Measurements from ENCODE around the gene SND1.

The SND1 gene

DNA sequence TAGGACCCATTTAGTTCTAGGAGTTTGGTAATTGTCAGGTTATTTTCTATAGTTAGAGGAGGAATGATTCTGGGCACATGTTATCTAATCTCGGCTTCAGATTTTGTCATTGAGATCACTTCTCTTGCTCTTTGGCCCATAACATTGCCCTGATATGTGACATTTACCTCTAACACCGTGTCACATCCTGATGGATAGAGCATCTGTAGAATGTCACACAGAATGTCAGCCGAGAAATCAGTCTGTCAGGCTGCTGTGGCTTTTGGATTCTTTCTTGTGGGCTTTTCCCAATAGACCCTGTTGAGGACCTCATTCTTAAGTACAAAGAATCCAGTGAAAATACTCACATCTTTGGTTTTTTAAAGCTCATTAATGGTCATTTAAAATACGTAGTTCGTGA lies 236.8 kb downstream of the SND1 start:
- Histone ChIP-seq H2AFZ (ENCODE audit: low read length) (no peak overlapping the region), H3K9ac (ENCODE audit: low read length) (no peak overlapping the region), H3K4me2 (ENCODE audit: low read depth, low read length) (no peak overlapping the region), H3K27ac (ENCODE audit: low read length) (no peak overlapping the region), H3K27me3 (replicated peaks; ENCODE audit: insufficient read depth, low read length) (no peaks in the 10 kb centered on the region), H3F3A (ENCODE audit: insufficient read depth, low read length) (no peaks in the 10 kb centered on the region), H3K9me2 (replicated peaks; ENCODE audit: insufficient read depth, low read length) (no peaks in the 10 kb centered on the region), H3K9me3 (replicated peaks; ENCODE audit: insufficient read depth, low read length) (no peaks in the 10 kb centered on the region), H3K4me3 (ENCODE audit: low read length) (no peak overlapping the region), H3K79me2 (ENCODE audit: low read length) (peaks cover 93% of the 10 kb centered on the region), H3K36me3 (replicated peaks; ENCODE audit: insufficient read depth, low read length) (peaks cover 20% of the 10 kb centered on the region), H4K20me1 (ENCODE audit: insufficient read depth, low read length) (no peaks in the 10 kb centered on the region), H3K4me1 (ENCODE audit: low read length) (no peaks in the 10 kb centered on the region)
- TF ChIP-seq EZH2 (optimal IDR thresholded peaks at IDR 0.05; ENCODE audit: low read depth, low read length) (no peak), EZH2phosphoT487 (IDR thresholded peaks at IDR 0.05; ENCODE audit: low read length) (no peak)
- TF ChIP-seq, protein P1, sequence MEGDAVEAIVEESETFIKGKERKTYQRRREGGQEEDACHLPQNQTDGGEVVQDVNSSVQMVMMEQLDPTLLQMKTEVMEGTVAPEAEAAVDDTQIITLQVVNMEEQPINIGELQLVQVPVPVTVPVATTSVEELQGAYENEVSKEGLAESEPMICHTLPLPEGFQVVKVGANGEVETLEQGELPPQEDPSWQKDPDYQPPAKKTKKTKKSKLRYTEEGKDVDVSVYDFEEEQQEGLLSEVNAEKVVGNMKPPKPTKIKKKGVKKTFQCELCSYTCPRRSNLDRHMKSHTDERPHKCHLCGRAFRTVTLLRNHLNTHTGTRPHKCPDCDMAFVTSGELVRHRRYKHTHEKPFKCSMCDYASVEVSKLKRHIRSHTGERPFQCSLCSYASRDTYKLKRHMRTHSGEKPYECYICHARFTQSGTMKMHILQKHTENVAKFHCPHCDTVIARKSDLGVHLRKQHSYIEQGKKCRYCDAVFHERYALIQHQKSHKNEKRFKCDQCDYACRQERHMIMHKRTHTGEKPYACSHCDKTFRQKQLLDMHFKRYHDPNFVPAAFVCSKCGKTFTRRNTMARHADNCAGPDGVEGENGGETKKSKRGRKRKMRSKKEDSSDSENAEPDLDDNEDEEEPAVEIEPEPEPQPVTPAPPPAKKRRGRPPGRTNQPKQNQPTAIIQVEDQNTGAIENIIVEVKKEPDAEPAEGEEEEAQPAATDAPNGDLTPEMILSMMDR (IDR thresholded peaks at IDR 0.05; ENCODE audit: low read length): no peak
- DNase-seq: no peak

DNA sequence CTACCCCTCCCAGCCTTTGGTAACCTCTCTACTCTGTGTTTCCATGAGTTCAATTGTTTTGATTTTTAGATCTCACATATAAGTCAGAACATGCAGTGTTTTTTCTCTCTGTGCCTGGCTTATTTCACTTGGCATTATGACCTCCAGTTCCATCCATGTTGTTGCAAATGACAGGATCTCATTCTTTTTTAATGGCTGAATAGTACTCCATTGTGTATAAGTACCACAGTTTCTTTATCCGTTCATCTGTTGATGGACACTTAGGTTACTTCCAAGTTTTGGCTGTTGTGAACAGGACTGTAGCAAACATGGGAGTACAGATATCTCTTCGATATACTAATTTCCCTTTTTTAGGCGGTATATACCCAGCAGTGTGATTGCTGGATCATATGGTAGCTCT lies 237.7 kb downstream of the SND1 start:
- Histone ChIP-seq H3K27ac (ENCODE audit: low read length) (no peak overlapping the region), H3K79me2 (ENCODE audit: low read length) (peaks cover 93% of the 10 kb centered on the region), H2AFZ (ENCODE audit: low read length) (no peak overlapping the region), H3K9me2 (replicated peaks; ENCODE audit: insufficient read depth, low read length) (no peaks in the 10 kb centered on the region), H3K27me3 (replicated peaks; ENCODE audit: insufficient read depth, low read length) (no peaks in the 10 kb centered on the region), H3K9me3 (replicated peaks; ENCODE audit: insufficient read depth, low read length) (no peaks in the 10 kb centered on the region), H3K4me1 (ENCODE audit: low read length) (no peaks in the 10 kb centered on the region), H3K4me3 (ENCODE audit: low read length) (no peak overlapping the region), H4K20me1 (ENCODE audit: insufficient read depth, low read length) (no peaks in the 10 kb centered on the region), H3K9ac (ENCODE audit: low read length) (no peak overlapping the region), H3K4me2 (ENCODE audit: low read depth, low read length) (no peak overlapping the region), H3F3A (ENCODE audit: insufficient read depth, low read length) (no peaks in the 10 kb centered on the region), H3K36me3 (replicated peaks; ENCODE audit: insufficient read depth, low read length) (peaks cover 20% of the 10 kb centered on the region)
- no peak for DNase-seq
- TF ChIP-seq, protein P1 (IDR thresholded peaks at IDR 0.05; ENCODE audit: low read length): no peak
- TF ChIP-seq EZH2phosphoT487 (IDR thresholded peaks at IDR 0.05; ENCODE audit: low read length) (no peak), EZH2 (optimal IDR thresholded peaks at IDR 0.05; ENCODE audit: low read depth, low read length) (no peak)

DNA sequence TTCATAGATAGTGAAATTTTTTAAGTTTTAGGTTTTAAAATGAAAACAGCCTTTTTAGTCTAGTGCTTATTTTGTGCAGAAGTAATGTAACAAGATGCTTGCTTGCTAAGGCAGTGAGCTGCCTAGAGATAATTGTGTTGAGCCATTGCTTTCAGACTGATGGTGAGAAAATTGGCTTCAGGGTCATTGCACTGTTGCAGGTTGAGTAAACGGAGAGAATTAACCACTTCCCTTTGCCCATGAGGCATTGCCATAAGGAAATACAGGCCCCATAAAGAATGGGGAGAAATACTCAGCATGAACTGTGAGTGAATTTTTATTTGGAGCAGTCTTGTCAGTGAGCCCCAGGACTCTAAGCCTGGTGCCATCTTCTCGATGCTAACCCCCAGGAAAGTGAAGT lies 238.7 kb downstream of the SND1 start:
- Histone ChIP-seq H2AFZ (ENCODE audit: low read length) (no peak overlapping the region), H3K27ac (ENCODE audit: low read length) (no peak overlapping the region), H3K9ac (ENCODE audit: low read length) (no peak overlapping the region), H3K4me1 (ENCODE audit: low read length) (no peaks in the 10 kb centered on the region), H3K79me2 (ENCODE audit: low read length) (peaks cover 93% of the 10 kb centered on the region), H3K4me2 (ENCODE audit: low read depth, low read length) (no peak overlapping the region), H3K27me3 (replicated peaks; ENCODE audit: insufficient read depth, low read length) (no peaks in the 10 kb centered on the region), H4K20me1 (ENCODE audit: insufficient read depth, low read length) (no peaks in the 10 kb centered on the region), H3K9me3 (replicated peaks; ENCODE audit: insufficient read depth, low read length) (no peaks in the 10 kb centered on the region), H3F3A (ENCODE audit: insufficient read depth, low read length) (no peaks in the 10 kb centered on the region), H3K4me3 (ENCODE audit: low read length) (no peak overlapping the region), H3K9me2 (replicated peaks; ENCODE audit: insufficient read depth, low read length) (no peaks in the 10 kb centered on the region), H3K36me3 (replicated peaks; ENCODE audit: insufficient read depth, low read length) (peaks cover 20% of the 10 kb centered on the region)
- no peak for DNase-seq
- TF ChIP-seq, protein P1 (IDR thresholded peaks at IDR 0.05; ENCODE audit: low read length): no peak
- TF ChIP-seq EZH2phosphoT487 (IDR thresholded peaks at IDR 0.05; ENCODE audit: low read length): no peak
- TF ChIP-seq EZH2 (optimal IDR thresholded peaks at IDR 0.05; ENCODE audit: low read depth, low read length): no peak

Measured in MM.1S (cell line).